NCI-H2029 (cell line): ENCODE results near the gene PTGER4.

Source experiments
- DNase-seq: peaks from one replicate; lab custom pipeline; 2025; lab: John Stamatoyannopoulos, UW

Gene PTGER4

DNA sequence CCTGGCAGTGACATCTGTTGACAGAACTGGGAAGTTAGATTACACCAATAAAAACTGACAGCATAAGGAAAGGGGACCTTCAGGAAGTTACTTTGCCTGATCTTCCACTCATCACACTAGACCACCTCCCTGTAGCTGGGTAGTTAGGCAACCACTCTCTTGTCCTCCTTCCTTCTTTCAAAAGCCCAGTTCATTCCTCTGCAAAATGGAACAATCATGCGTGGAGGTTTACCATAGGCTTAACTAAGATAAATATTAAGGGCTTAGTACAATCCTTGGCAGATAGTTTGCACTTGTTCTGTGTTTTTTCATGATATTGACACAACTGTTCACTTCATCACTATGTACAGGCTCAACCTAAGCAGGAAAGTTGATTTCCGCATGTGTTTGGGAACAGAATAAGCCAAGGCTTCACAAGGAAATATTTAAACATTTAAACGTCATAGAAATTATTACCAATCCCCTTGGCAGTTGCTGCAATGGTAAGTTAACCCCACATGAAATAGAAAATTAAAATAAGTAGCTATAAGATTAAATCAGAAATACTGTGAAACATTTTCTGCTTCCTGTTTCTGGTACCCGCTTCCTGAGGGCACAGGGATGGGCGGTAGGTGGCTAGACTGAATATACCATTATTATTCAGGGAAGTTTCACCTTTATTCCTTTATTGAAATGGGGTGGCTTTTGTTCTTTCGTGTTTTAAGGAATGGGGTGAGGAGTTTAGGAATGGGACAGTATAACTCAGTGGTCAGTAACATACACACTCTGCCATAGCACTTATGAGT, 9.9 kb upstream of the PTGER4 start:
- no peak for DNase-seq

DNA sequence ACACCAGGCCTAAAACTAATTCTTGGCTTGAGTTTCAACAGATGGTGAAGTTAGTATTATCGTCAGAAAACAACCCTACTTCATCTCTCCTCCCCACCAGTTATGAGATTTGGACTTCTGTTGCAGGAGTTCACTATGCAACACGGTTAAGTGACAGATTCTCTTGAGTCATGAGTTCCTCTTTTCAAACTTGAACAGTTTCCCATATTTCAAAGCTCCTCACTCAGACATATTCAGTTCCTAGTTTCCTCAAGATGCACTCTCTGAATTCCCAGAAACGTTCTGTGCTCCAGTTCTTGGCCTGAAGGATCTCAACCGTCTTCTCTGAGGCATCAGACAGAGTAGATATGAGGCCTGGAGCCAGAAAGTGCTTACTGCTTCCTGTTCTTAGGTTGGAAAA, 7.3 kb upstream of the PTGER4 start:
- no peak for DNase-seq

DNA sequence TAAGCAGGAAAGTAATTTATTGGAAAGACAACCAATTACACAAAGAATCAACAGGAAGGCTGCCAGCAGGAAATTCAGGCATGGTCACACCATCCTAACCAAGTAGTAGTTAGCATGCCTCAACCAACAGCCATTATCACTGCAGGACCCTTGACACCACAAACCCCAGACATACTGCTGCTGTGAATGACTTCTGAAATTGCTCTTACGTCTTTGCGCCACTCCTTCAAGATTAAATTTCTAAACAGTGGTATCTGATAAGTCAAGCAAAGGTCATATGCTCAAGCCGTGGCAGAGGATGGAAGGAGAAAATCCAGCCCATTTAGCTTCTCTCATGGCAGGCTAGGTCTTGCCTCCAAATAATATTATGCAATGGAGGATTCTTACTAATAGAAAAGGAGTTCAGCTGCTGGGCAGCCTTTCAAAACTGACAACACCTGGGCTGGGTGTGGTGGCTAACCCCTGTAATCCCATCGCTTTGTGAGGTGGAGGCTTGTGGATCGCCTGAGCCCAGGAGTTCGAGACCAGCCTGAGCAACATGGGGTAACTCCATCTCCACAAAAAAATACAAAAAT, 5.0 kb upstream of the PTGER4 start:
- no peak for DNase-seq

DNA sequence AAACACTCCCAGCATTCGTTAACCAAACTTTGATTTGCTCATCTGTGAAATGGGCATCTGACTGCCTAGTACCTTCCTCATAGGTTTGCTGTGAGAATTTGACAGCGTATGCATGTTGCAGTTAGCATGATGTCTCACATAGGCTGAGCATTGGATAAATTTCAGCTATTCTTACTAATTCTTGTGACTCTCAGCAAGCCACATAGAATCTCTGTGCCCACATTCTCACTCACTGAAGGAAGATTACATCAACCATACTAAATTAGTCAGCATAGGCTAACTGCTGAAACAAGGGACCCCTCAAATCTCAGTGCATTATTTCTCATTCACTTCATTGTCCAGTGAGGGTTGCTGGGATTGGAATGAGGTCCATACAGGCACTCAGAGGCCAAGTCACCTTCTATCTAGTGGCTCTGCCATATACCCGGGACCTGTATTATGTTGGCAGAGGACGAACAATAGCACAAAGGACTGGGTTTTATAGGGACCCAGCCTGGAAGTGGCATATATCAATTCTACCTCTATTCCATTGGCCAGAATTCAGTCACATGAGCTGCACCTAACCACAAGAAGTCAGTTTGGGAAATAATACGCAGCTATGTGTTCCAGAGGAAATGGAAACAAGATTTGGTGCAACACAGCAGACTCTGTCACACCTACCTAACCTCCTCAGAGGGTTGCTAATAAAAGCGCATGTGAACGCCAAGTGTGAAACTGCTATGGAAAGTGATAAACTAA, 4.2 kb upstream of the PTGER4 start:
- DNase-seq: no peak

DNA sequence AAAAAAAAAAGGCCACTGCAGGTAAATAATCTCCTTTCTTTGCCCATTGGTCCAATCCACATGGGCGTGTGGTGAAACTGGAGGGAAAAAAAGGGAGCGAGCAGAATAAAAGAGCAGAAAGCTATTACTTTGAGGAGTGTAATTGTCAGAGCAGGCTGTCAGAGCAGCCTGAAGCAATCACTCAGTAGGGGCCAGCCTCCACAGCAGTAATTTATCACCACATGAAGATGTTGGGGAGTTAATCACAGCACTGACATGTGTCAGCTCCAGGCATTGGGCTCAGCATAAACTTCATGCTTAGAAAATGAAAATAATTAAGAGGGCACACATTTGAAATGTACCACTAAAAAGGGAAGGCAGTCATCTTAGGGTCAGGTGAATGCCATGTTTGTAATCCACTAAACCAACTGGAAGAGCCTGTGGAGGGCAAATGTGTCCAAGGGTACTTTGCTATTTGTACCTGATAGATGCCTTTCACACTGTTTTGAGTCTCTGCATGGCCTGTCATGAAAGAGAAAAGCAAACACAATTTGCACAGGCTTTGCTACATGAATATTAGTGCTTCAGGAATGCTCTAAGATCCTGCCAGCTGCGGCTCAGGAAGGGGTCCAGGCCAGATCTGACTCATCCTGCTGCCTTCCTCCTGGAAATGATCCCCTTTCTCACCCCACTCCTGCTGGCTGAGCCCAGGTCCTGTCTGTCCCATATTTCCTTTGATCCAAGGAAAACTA, 2.9 kb upstream of the PTGER4 start:
- no peak for DNase-seq

DNA sequence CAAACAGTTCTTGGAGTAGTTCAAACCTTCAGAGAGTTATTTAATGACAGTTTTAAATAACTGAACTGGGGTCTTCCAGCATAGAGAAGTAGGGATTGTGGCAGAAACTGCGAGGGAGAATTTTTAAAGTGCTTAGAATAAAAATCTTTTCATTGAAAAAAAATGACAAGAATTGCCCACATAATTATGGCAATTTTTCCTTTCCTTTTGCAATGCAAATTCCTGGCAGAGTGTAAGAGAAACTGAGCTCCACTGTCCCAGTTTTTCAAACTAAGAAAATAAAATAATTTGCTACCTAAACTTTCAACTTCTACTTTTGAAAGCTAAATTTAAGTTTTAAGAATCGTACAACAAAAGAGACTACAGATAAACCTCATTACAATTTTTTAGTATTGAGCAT, 2.3 kb upstream of the PTGER4 start:
- DNase-seq: no peak

DNA sequence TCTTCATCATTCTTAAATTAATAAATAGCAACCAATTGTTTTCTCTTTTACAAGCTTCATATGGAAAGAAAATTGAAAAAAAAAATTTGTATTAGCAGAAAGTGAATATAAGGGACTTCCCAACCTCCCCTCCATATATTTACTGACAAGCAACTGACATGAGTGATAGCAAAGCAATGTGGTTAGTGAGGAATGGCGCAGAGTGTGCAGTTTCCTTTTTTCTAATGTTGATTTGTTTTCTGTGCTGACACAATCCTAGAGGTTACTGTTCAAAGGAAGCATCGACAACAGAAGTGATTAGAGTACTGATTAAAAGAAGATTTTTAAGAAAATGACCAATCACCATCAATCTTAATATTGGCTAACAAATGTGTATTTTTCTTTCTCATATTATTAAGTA, 1.7 kb upstream of the PTGER4 start:
- no peak for DNase-seq

DNA sequence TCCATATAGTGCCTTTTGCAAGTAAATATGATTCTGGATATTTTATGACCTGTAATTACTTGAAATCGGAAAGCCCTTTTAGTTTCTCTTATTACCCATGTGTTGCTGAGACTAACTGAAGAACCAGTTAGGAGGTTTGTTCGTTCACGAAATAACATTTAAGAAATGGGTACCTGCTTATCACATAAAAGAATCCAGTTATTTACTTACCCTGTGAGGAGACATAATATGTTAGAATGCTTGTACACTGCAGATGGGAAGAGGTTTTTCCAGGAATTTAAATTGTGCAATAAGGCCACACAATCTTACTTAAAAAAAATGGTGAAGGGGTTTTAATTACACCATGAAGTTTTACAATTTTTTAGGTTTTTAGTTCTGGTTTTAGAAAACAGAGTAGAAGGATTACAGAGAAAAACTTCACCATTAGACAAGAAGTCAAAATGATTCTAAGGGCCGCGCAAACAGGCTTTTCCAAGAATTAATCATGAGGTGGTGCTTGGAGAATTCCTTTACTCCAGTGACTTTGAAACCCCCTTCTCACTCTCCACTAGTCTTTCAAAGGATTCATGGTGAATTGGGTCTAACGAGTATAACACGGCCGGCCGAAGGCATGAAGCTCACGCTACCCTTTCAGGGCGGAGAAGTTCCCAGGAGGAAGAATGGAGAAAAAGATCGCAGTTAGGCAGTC, 1.1 kb upstream of the PTGER4 start:
- no peak for DNase-seq

DNA sequence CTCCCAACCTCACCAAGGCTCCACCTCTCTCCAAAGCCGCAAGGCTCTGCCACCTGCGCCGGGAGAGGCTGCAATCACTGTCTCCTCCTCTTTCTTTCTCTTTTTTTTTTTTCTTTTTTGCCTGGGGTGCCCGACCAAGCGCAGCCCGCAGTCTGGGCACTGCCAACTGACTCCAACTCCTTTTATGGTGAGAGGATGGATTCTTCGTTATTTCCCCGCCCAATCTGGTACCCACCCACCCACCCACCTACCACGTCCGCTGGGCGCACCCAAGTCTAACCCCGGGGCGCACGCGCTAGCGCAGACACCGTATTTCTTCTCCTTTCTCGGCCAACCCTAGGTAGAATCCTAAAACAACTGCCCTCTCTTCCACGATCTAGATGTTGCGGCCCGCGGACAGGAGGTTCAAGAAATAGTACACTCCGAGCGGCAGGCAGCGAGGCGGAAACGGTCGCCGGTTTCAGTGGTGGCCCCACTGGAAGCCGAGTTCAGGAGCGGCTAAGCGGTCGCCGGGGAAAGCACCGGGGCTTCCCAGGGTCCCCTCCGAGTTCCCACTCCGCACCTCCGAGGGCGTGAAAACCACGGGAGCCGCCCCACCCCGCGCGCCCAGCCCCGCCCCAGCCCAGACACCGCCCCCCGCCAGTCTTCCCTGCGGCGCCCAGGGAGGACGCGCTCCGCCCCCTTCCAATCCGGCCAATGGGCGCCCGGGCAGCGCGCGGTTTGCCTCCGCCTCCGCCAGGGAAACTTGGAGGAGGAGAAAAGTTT, 385 bp upstream of the PTGER4 start:
- DNase-seq: peak; percentile 52

DNA sequence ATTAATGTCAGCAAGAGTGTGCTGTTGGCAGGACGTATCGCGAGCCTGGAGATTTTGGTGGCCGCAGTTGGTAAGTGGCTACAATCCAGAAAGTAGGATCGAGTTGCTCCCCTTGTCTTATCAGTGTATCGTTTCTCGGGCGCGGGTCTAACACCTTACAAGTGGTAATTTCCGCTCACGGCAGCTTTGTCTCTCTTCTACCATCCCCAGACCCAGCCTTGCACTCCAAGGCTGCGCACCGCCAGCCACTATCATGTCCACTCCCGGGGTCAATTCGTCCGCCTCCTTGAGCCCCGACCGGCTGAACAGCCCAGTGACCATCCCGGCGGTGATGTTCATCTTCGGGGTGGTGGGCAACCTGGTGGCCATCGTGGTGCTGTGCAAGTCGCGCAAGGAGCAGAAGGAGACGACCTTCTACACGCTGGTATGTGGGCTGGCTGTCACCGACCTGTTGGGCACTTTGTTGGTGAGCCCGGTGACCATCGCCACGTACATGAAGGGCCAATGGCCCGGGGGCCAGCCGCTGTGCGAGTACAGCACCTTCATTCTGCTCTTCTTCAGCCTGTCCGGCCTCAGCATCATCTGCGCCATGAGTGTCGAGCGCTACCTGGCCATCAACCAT, 1.1 kb downstream of the PTGER4 start:
- no peak for DNase-seq

DNA sequence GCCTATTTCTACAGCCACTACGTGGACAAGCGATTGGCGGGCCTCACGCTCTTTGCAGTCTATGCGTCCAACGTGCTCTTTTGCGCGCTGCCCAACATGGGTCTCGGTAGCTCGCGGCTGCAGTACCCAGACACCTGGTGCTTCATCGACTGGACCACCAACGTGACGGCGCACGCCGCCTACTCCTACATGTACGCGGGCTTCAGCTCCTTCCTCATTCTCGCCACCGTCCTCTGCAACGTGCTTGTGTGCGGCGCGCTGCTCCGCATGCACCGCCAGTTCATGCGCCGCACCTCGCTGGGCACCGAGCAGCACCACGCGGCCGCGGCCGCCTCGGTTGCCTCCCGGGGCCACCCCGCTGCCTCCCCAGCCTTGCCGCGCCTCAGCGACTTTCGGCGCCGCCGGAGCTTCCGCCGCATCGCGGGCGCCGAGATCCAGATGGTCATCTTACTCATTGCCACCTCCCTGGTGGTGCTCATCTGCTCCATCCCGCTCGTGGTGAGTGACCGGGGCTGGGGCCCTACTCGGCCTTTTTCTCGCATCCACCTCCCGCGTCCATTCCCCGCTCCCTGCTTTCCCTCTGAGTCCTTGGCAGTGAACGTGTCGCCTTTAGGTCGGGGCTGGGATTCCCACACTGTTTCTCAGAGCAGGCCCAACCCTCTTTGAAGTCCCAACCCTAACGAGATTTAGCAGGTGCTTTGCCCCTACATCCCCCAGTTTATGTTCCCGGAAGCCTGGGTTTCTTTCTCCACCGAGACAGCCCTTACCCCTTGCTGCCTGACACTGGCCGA, 1.8 kb downstream of the PTGER4 start:
- no peak for DNase-seq

DNA sequence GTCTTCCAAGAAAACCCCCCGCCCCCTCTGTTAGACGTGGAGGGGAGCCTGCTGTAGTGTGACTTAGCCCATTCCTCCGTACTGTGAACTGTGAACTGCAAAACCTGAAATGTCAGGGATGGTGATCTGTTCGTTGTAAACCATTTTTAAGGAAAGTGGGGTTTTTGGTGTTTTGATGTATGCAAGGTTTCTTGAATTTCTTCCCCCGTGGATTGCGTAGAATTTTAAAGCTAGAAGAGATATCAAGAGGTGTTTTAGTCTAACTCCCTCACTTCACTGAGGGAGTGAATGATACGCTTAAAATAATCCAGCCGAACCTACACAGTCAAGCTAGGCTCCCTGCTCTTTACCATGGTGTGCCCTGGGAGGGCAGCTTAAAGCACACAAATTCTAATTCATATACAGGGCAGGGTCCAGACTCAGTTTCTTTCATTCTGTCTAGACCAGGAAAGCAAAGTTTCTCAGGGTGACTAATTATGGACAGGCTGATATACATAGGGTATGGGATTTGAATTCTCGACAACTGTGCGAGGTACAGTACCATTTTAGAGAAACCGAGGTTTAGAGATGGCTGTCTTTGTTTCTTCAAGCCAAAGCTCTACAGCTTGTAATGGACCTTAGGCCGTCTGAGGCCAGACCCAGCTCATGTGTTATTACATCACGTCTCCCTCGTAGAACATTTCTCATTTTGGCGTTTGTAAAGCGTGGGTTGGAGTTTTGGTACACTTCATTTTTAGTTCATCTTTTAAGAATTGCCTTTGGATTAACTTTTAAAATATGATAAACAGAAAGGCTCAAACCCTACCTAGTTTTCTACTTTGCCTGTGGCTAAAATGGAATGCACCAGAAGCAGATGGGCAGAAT, 2.7 kb downstream of the PTGER4 start:
- no peak for DNase-seq

DNA sequence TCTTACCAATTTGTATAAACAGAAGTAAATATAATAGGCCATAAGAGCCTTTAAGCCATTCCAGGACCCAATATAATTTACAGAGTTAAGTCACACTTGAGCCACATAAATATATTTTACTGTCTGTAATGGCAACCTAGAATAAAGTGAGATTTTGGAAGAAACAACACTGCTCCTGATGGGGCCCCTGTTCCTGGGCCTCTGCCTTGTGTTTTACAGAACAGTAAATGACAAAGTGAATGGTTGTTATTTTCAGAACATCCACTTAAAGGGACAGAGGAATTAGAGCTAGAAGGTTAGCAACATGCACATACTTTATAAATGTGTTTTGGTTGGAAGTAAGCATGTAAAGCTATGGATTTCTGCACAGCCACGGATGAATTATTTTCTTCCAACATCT, 3.6 kb downstream of the PTGER4 start:
- DNase-seq: no peak

DNA sequence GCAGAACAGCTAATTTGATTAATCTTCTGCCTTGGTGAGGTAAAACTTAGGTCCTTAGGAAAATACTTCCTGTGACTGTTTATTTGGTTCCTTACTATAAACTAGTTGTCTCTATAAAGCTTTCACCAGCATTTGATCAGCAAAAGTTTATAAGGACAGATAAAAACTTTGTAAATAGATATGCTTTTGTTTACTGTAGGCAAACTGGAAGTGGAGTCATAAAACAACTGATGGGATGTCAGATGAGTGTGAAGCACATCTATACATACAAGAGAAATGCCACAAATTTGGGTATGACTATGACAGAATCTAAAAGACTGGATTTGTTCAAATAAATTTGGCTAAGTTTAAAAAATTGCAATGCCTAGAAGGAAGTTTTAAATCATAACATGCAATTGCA, 5.5 kb downstream of the PTGER4 start:
- DNase-seq: no peak

DNA sequence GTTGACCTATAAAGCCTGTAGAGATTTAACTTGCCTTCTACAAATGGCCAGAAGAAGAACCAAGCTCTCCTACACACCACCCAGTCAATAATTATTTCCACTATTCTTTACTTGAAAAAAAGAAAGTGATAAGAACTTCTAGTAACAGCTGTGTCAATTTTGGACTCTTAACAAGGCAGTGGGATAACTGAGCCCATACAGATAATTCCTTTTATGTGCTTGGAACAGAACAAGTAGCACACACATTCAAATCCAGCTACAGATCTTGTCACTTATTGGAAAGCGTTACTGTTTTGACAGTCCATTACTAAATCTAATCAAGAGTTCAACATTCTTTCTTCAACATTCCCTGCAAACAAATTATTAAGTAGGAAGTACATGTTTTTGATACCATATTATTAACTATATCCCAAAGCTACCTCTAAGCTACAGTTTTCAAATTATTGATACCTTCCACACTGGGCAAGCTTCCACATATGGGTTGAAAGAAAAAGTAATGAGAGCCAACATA, 6.3 kb downstream of the PTGER4 start:
- DNase-seq: no peak

DNA sequence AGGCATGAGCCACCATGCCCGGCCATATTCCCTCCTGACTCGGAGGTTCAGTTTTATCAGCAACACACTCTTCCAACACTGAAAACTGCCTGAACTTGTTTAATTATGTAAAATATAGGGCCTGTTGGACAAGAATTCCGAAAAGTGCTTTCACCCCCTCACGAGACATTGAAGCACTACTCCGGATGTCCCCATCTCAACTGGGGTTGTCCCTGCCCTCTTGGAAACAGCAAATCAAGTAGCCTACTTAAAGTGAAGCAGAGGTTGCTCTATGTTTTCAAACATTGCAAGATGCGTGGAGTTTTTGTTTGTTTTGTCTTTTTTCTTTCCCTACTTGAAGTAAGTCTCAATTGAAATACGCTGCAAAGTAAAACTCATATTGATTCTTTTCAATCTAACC, 7.6 kb downstream of the PTGER4 start:
- no peak for DNase-seq

DNA sequence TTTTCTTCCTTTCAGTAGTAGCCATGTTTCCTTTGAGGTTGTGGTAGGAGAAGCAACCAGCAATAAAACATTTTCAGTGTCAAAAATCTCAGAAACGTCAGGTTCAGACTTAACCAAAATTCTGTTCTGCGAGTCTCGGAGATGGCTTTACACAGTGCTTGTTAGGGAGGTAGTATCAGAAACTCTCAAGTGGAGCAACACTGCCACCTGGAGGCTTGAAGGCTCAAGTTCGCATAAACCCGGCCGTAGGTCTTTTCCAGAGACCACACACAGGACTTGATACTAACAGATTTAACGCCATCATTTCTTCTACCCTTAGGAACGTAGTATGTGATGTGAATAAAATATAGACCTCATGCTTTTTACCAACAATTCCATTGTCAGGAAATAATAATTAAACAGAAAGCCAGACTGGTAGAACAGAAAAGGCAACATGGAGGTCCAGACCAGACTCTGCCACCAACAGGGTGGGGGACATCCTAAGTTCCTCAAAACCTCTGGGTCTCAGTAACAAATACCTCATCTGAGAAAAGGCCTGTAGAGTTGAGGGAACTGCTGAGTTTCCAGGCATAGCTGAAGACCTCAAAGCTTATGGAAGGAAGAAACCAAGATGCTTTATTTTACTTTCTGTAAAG, 8.5 kb downstream of the PTGER4 start:
- peak; percentile 61 for DNase-seq

DNA sequence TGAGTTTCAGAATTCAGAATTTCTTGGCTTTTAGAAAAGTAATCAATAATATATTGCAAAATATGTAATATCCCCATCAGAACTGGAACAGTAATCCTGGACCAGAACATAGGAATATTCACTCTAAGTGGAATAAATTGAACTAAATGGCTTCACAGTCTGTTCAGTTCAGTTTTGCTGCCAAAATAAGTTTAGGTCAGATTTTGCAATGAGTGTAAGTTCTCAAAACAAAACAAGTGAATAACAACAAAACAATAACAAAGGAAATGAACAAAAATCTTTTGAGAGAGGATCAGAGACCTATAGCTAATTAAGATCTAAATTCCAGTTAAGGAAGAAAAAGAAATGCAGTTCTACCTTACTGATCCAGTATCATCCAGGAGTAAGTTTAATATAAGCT, 9.3 kb downstream of the PTGER4 start:
- no peak for DNase-seq
